Mononuclear cell (primary cell): ENCODE measurements around the gene ABCC10. TPM values are rescaled to one million over a fixed set of nuclear protein-coding genes. Genes with fewer than 3 reads are reported as not detected.
"Not testable (repeated sequence)": the region's sequence is repeated elsewhere in the genome, so short reads cannot be mapped to it uniquely, and the experiment has no call there.

Source experiments
- H3K27me3 ChIP-seq: 2 replicates; pipeline ENCODE4 v1.6.0; 2011; ENCODE audit warnings: low read length, control low read depth; ENCODE audit not compliant: insufficient read depth
- H3K4me1 ChIP-seq: 2 replicates; pipeline ENCODE4 v1.5.1; 2011; ENCODE audit warnings: mild to moderate bottlenecking, low read length, control low read depth; ENCODE audit not compliant: insufficient read depth
- H3K4me3 ChIP-seq: 2 replicates; pipeline ENCODE4 v1.5.1; 2011; ENCODE audit warnings: mild to moderate bottlenecking, low read length, moderate library complexity
- H3K9me3 ChIP-seq: 2 replicates; pipeline ENCODE4 v1.5.1; 2011; ENCODE audit warnings: low read depth, mild to moderate bottlenecking, control low read depth, low read length
- total RNA-seq: library from RNA; depleted of rRNA; stranded (reverse); fragments of >200 nt; gene quantifications from one replicate; pipeline ENCODE4 v1.2.3, GENCODE V29; 2012

Gene ABCC10
- total RNA-seq, 1 donor = 12.3 TPM

DNA sequence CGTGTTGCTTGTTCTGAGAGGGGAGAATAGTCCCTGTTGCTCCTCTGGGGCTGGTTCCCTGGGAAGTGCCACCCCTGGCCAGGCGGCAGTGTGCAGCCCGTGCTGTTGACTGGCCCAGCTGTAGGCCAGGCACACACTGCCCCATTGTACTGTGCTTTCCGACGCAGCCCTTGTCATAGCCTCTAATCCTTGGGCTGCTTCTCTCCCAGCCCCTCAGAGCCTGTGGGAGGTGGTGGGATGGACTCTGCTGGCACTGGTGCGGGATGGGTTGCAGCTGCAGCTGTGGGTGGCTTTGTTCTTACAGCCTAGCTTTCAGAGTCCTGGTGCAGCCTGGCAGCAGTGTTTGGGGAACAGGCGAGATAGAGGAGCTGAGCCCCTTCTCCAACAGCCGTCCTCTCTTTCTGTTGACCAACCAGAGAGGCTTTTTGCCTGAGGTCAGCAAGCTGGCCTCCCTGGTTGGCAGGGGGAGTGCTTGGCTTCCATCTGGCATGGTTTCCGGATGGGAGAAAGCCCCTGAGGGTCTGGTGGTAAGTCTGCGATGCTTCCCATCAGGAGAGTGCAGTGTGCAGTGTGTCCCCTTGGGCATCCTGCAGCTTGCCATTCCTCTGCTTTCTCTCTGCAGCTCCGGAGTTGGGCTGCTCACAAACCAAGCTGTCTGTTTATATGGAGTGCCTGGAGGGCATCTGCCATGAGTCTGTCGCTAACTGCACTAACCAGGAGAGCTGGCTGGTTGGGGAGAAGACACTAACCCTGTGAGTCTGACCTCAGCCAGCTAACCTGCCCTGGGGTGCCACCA lies 62.1 kb downstream of the ABCC10 start:
- no peaks in the 10 kb centered on the region for H3K9me3 ChIP-seq
- no peaks in the 10 kb centered on the region for H3K27me3 ChIP-seq
- H3K4me3 ChIP-seq = no peak overlapping the region
- H3K4me1 ChIP-seq = peaks cover 4% of the 10 kb centered on the region

DNA sequence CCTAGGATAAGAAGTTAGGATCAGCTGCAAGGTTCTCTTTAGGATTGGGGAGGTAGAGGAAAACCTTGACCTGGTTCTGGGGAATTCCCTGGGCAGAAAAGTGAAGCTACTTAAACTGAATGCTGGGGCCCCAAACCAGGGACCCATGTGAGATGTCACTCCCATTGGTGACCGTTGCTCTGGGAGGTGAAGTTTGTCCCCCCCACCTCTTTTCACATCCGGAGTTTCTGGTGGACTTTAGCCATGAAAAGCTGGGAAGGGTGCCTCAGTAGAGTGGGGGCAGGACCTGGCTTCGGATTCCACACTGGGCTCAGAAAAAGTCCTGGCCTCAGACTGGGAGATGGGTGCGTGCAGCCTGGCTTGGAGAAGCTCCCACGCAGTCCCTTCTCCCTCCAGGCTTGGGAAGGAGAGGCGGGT lies 63.2 kb downstream of the ABCC10 start:
- H3K27me3 ChIP-seq = no peaks in the 10 kb centered on the region
- H3K9me3 ChIP-seq = no peaks in the 10 kb centered on the region
- H3K4me3 ChIP-seq = no peak overlapping the region
- peaks cover 15% of the 10 kb centered on the region for H3K4me1 ChIP-seq

DNA sequence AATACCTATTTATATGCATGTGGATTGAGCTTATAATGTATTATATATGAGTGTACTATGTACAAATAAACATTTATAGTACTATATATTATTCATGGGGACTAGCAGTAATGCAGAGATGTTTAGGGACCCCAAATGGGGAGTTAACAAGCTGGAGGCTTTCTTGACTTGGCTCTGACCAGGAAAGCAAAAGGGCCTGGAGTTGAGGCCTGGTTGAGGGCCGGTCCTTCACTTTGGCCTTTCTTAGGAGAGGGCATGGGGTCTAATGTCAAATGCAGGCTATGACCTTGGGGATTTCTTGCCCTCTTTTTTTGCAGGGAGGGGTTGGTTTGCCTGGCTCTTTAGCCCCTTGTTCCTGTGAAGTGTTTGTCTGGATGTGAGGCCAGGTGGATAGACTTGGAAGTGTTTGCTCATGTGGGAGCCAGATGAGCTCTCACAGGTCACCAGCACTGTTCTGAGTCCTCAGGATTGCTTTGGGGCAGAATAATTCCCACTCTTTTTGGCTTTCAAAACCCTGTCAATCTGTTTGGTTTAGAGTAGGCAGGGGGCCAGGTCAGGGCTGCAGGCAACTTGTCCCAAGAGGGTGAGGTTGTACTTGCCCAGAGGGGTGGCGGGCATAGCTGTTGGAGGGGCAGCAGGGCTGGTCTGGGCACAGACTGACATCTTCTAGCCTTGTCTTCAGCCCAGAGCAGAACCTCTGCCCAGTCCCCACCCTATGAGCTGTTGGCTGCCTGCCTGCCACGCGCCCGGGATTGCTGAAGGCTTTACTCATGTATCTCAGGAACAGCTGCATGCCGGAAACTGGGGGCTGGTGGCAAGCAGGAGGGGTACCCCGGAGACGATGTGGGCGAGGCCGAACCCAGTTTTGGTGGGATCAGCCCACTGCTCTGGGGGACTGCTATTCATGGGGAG lies 64.7 kb downstream of the ABCC10 start:
- H3K27me3 ChIP-seq = no peaks in the 10 kb centered on the region
- peaks cover 18% of the 10 kb centered on the region for H3K4me1 ChIP-seq
- no peak overlapping the region for H3K4me3 ChIP-seq
- H3K9me3 ChIP-seq = no peaks in the 10 kb centered on the region

DNA sequence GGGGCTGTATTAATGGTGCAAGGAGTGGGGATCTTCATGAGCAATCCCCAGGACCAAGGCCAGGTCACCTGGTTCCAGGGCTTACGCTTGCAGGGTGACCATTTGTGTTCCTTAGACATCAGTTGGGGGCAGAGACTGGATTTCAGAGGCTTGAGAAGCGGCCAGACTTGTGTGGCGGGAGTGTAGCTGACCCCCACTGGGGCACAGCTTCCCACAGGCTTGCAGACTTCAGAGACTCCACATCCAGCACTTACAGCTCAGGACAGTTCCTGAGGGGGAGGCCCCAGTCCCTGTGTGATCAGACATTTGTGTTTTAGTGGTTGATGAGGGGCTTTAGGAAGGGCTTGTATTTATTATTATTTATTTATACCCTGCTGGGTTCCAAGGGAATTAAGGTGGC lies 65.3 kb downstream of the ABCC10 start:
- Histone ChIP-seq H3K9me3 (no peaks in the 10 kb centered on the region), H3K27me3 (no peaks in the 10 kb centered on the region), H3K4me1 (peaks cover 18% of the 10 kb centered on the region), H3K4me3 (no peak overlapping the region)

DNA sequence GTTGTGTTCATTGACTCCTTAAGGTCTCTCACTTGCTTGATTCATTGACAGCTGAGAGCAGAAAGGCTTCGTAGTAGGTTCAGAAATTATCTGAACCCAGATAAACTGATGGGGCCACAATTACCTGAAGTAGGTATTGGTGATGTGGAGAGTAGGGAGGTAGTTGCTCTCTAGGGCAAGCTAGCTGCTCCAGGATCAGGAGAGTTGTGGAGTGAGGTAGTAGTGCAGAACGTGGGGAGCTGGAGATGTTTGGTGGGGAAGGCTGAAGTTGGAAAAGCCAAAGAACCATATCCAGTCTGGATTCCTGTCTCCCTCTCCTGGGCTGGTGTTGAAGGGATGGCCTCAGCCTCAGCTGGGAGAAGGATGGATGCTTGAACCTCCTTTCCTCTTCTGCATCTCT lies 65.9 kb downstream of the ABCC10 start:
- Histone ChIP-seq H3K27me3 (no peaks in the 10 kb centered on the region), H3K4me3 (no peak overlapping the region), H3K4me1 (peaks cover 18% of the 10 kb centered on the region), H3K9me3 (no peaks in the 10 kb centered on the region)

DNA sequence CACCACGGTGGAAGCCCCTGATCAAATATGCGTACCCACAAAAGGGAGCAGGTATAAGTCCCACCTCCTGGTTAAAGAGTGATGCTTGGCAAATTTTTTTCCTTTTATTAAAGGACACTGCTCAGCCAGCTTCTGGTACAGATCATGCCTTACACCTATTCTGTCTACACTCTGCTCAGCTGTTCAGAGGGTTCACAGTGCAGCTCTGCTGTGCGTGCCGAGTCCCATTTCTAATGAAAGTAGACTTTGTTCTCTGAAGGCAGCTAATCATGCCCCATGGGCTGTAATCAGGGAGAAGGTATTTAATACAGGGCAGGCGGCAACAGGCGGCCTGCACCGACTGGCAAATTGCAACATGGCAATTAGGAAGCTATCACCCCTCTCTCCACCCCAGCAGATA lies 66.5 kb downstream of the ABCC10 start:
- Histone ChIP-seq H3K4me1 (peaks cover 18% of the 10 kb centered on the region), H3K4me3 (no peak overlapping the region), H3K27me3 (no peaks in the 10 kb centered on the region), H3K9me3 (no peaks in the 10 kb centered on the region)

DNA sequence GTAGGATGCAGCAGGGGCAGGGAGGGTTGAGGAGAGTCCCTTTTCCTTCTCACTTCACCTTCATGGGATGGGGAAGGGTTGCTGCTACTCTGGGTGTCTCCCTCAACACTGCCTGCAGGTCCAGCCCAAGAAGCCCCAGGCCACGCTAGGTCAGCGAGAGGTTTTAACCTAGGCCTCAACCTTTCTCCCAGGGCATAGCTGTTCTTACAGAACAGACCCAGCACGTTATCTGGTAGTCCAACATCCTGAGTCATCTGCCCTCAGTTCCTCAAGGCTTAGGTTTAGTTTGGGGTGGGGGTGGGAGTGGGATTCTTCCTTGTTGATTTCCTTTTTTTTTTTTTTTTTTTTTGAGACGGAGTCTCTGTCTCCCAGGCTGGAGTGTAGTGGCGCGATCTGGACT lies 67.0 kb downstream of the ABCC10 start:
- Histone ChIP-seq H3K4me3 (no peak overlapping the region), H3K27me3 (no peaks in the 10 kb centered on the region), H3K4me1 (peaks cover 18% of the 10 kb centered on the region), H3K9me3 (no peaks in the 10 kb centered on the region)

DNA sequence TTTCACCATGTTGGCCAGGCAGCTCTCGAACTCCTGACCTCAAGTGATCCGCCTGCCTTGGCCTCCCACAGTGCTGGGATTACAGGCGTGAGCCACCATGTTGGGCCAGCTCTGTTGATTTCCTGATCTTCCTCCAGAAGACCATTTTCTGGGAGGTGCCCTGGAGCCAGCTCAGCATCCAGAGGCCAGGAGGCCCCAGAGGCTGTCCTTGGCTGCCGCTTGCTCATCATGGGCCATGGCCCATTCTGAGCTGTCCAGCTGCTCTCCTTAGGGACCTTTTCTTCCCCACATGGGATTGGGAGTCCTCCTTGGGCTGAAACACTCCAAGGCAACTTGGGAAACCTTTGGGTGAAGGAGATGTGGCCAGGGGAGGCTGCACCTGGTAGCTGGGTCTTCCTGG lies 67.4 kb downstream of the ABCC10 start:
- no peaks in the 10 kb centered on the region for H3K27me3 ChIP-seq
- H3K4me3 ChIP-seq = no peak overlapping the region
- peaks cover 18% of the 10 kb centered on the region for H3K4me1 ChIP-seq
- H3K9me3 ChIP-seq = no peaks in the 10 kb centered on the region

DNA sequence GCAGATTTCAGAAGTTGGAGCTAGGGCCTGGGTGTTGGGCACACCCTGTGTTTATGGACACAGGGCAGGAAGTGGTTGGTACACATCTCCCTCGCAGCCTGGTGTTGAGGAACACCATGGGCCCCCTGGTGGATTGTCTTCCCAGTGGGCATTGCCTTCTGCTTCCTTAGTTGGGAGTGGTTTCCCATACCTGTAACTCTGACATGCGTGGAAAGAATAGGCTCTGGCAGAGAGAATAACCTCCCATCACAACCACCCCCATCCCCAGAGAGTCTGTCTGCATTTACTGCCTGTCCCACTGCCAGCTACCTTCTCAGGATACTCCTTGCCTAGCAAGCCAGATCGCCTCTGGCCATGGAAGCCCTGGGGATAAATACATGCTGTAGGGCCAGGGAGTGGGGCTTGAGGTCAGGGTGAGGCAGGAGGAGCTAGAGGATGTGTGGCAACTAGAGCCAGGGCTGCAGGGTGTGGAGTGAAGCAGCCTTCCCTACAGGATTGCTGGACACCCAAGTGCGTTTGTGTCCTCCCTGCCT lies 68.1 kb downstream of the ABCC10 start:
- H3K9me3 ChIP-seq = no peaks in the 10 kb centered on the region
- H3K4me3 ChIP-seq = no peak overlapping the region
- peaks cover 18% of the 10 kb centered on the region for H3K4me1 ChIP-seq
- H3K27me3 ChIP-seq = no peaks in the 10 kb centered on the region

DNA sequence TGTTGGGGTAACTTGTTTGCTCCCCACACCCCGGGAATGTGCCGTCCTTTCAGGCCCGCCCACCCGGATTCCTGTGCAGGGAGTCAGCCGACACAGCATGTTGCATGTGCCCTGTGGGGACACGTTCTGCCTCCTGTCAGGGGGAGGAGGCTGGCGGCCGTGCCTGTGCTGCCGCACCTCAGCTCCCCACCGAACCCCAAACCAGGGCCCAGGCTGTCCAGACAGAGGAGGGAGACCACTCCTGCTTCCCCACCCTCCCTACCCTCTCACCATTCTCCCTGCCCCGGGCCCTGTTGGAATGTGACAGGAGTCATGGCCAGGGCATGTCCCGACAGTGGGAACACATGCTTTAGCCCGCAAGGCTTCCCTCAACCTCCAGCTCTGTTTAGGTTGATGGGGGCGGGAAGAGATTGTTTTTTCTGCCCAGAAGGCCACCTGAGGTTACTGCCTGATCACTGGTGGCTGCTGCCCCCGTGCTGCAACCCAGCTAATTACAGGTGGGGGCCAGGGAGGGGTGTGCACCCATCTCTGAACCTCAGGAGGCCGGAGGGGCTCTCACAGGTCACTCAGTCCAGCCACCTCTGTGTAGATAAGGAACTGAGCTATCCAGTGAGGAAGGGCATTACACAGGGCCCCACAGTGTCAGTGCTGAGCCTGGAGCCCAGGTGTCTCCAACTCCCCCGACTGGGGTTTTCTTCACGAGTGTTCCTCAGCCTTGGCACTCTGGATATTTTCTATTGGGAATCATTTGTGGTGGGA lies 69.2 kb downstream of the ABCC10 start:
- Histone ChIP-seq H3K4me3 (no peak overlapping the region), H3K4me1 (peaks cover 18% of the 10 kb centered on the region), H3K9me3 (no peaks in the 10 kb centered on the region), H3K27me3 (no peaks in the 10 kb centered on the region)

DNA sequence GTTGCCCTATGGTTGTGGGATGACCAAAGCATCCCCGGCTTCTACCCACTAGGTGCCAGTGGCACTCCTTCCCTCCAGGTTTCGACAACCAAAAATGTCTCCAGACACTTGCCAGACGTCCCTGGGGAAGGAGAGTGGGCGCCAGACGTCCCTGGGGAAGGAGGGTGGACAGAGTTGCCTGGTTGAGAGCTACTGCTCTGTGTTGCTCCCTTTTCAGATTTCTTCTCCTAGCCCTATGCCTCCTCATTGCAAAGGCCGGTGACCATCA lies 69.7 kb downstream of the ABCC10 start:
- Histone ChIP-seq H3K4me3 (no peak overlapping the region), H3K9me3 (no peaks in the 10 kb centered on the region), H3K4me1 (peaks cover 18% of the 10 kb centered on the region), H3K27me3 (no peaks in the 10 kb centered on the region)

DNA sequence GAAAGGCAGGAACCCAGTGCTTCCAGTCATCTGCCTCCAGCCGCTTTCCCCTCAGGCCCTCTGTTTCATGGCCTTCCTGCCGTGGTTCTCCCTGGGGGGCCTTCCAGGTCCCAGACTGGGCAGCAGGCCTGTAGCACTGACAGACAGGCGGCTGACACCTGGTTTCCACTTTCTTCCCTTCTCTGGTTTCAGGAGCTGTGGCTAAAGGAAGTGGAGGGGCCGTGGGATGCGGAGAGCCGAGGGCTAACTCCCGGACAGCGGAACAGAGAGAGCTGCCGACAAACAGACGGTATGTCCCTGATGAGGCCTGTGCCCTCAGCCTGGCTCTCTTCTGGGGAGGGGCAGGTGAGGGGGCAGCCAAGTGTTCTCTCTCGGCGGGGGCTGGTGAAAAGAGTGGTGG lies 70.3 kb downstream of the ABCC10 start:
- no peaks in the 10 kb centered on the region for H3K9me3 ChIP-seq
- H3K4me3 ChIP-seq = no peak overlapping the region
- peaks cover 18% of the 10 kb centered on the region for H3K4me1 ChIP-seq
- no peaks in the 10 kb centered on the region for H3K27me3 ChIP-seq

DNA sequence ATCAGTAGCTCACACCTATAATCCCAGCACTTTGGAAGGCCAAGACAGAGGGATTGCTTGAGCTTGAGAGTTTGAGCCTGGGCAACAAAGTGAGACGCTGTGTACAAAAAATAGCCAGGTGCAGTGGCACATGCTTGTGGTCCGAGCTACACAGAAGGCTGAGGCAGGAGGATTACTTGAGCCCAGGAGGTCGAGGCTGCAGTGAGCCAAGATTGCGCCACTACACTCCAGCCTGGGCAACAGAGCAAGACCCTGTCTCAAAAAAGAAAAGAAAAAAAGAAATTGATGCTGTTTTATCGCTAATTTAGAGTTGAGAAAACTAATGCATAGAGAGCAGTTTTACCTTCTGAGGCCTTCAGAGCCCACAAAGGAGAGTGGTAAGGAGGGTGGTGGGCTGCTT lies 71.0 kb downstream of the ABCC10 start:
- not testable (repeated sequence) for H3K9me3 ChIP-seq, H3K4me3 ChIP-seq, H3K27me3 ChIP-seq
- peaks cover 18% of the 10 kb centered on the region for H3K4me1 ChIP-seq

DNA sequence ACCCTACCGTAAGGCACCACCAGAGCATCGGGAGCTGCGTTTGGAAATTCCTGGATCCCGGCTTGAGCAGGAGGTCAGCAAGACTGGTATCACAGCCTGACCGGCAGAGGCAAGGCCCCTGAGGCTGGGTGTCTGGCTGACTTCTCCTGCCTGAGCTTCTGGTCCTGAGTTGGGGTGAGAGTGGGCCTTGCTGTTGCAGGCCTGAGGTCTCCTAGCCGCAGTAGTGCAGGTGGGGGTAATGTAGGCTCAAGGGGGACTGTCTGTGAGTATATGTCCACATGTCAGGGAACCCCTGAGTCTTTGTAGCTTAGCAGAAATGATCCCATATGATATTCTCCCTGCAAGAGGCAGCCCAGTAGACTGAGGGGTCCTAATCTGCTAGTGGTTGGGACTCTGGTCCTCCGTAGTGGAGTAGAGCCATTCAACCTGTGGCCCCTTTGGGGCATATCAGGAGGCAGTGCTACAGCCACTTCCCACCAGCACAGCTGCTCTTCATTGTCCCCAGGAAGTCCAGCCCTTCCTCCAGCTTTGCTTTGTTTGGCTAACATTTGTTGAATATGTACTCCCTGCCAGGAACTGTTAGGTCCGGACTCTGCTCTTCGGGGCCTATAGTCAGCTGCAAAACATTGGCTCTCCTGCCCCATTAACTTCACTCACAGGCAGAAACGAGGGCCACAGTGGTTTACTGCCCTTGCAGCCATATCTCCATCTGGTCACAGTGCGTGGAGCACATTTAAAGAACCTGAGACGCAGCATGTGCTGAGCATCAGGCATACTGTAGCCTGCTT lies 71.9 kb downstream of the ABCC10 start:
- Histone ChIP-seq H3K4me1 (peaks cover 16% of the 10 kb centered on the region), H3K9me3 (no peaks in the 10 kb centered on the region)

More for the DNA sequence above, 71.9 kb downstream of the ABCC10 start:
- Histone ChIP-seq H3K27me3 (no peaks in the 10 kb centered on the region), H3K4me3 (no peak overlapping the region)
